Mucosa of descending colon (tissue), 3 donors: ENCODE data around the gene GASK1B. TPM values are rescaled to one million over a fixed set of nuclear protein-coding genes. Genes with fewer than 3 reads are reported as not detected.
A peak's percentile ranks its signal among the peaks of the same experiment; 100 is the strongest.

Source experiments
- ATAC-seq: fragments of 200-7000 bp; cut with Tn5 transposase; one replicate; pipeline ENCODE4 v1.9.1; 2020; ENCODE audit warnings: mild to moderate bottlenecking, moderate library complexity
- DNase-seq, 3 donors: peaks; one replicate each; pipeline ENCODE4 v3.0.0-alpha.2; 2020
- H3K36me3 ChIP-seq: fragments of 200-600 bp; one replicate; pipeline ENCODE4 v1.8.0; 2021; ENCODE audit warnings: low read depth, mild to moderate bottlenecking
- H3K4me1 ChIP-seq: fragments of 200-600 bp; one replicate; pipeline ENCODE4 v1.8.0; 2021; ENCODE audit warnings: low read depth, mild to moderate bottlenecking
- H3K4me3 ChIP-seq: fragments of 200-600 bp; one replicate; pipeline ENCODE4 v1.8.0; 2021; ENCODE audit warnings: mild to moderate bottlenecking
- H3K9me3 ChIP-seq: fragments of 200-600 bp; one replicate; pipeline ENCODE4 v1.8.0; 2021; ENCODE audit warnings: mild to moderate bottlenecking
- intact Hi-C, 2 donors: fragments of 100-400 bp; cut with DNase I in 1 of 2; cut with micrococcal nuclease in 1 of 2; formaldehyde crosslinking; loops; one replicate each; pipeline versions ENCODE4 v1.11.0 to v1.11.1; 2022; cut with DNase I, micrococcal nuclease
- long read RNA-seq, 2 donors: library from polyadenylated mRNA; unstranded; transcript quantifications; one replicate each; pipeline ENCODE4 v2.0.0, GENCODE V29; 2019 to 2021
- total RNA-seq, 3 donors: library from RNA; stranded (reverse); fragmentation: NEBNext Ultra II Directional in 2 of 3; extraction: Animal tissue kit (Norgen Biotek cat#: 25700) in 2 of 3; gene quantifications; one replicate each; pipeline versions ENCODE4 v1.2.1 to v1.2.4, GENCODE V29; 2021 to 2023
- TF ChIP-seq, protein P1 (sequence below): fragments of 200-600 bp; IDR thresholded peaks from one replicate; pipeline ENCODE4 v1.8.0; 2022; ENCODE audit warnings: antibody characterized with exemption, mild to moderate bottlenecking
- donor health status: DM: no; HTN: no; CAD: no; lungs with moderate emphysema.
- donor health status: DM: no; HTN: no; CAD: no.
- donor health status: DM: no; HTN: yes; CAD: no.

GASK1B gene
- total RNA-seq: 10 to 100 TPM; 10.3 to 21.6 (median 20.2) TPM
- long read RNA-seq, donor 1, full-length matches to known transcripts: 6 of 14 reads
- long read RNA-seq, donor 1, partial matches to known transcripts: 7 of 14 reads
- long read RNA-seq, donor 1, other reads (novel, unspliced or antisense): 1 of 14 reads
- long read RNA-seq, donor 2, full-length matches to known transcripts: 3 of 5 reads
- long read RNA-seq, donor 2, partial matches to known transcripts: 1 of 5 reads
- long read RNA-seq, donor 2, other reads (novel, unspliced or antisense): 1 of 5 reads

DNA sequence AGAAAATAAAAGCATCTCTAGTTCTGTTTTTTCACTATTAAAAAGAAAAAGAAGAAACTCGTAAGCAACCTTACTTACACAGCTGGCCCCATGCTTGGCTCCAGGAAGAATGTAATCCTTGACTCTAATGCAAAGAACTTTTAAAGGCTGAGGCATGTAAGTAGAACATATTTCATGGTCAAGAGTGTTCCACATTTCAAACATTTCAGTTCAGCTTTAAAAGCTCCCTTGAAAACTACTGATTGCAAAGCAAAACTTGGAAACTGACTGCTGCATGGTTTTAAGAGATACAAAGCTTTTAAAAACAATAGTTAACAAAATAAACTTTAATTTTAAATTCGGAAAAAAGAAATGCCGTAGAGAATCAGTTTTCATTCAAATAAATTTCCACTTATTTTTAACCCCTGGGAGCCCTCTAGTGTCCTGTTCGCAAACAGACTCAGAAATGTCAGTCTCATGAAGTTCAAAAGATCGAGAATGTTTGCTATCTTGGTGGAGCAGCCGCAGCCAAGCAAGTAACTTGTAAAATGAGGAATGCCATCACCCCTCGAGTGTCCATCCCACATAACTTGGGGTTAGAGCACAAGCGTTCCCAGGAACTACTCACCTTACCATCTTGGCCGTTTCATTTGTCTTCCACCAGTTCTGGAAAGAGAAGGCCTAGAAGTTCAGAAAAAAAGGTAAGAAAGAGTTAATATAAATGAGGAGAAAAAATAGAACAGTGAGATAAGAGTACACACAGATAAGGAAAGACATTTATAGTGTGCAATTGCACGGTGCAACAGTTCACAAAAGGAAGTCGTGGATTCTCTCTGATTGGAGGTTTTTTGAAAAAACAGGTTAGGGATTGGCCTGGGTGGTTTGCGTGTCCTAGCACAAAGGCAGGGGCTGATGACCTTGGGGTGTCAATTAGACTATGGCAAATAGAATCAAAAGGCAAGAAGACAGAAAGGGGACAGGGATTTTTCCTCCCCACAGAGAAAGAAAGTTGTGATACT lies at the start of gene GASK1B:
Gene GASK1B (minus strand): TSS at position 765 of the 998 bp plus-strand sequence. CDS start 1,650 bp downstream, outside the sequence.
- H3K4me1 ChIP-seq: peaks cover 13% of the 10 kb centered on the region
- ATAC-seq: peak; percentile 83
- no peak within 1 kb of the TSS for H3K4me3 ChIP-seq
- no peaks in the 10 kb centered on the region for H3K36me3 ChIP-seq
- no peaks in the 10 kb centered on the region for H3K9me3 ChIP-seq
- intact Hi-C loops: loop anchor here (2.0 to 5.0 kb wide), 2 partner anchors 180 kb away; no protein-coding TSS in a partner anchor
- peak in 2 of 3 donors; percentile 34 to 78 for DNase-seq
- TF ChIP-seq, protein P1, sequence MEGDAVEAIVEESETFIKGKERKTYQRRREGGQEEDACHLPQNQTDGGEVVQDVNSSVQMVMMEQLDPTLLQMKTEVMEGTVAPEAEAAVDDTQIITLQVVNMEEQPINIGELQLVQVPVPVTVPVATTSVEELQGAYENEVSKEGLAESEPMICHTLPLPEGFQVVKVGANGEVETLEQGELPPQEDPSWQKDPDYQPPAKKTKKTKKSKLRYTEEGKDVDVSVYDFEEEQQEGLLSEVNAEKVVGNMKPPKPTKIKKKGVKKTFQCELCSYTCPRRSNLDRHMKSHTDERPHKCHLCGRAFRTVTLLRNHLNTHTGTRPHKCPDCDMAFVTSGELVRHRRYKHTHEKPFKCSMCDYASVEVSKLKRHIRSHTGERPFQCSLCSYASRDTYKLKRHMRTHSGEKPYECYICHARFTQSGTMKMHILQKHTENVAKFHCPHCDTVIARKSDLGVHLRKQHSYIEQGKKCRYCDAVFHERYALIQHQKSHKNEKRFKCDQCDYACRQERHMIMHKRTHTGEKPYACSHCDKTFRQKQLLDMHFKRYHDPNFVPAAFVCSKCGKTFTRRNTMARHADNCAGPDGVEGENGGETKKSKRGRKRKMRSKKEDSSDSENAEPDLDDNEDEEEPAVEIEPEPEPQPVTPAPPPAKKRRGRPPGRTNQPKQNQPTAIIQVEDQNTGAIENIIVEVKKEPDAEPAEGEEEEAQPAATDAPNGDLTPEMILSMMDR: peak; percentile 39

DNA sequence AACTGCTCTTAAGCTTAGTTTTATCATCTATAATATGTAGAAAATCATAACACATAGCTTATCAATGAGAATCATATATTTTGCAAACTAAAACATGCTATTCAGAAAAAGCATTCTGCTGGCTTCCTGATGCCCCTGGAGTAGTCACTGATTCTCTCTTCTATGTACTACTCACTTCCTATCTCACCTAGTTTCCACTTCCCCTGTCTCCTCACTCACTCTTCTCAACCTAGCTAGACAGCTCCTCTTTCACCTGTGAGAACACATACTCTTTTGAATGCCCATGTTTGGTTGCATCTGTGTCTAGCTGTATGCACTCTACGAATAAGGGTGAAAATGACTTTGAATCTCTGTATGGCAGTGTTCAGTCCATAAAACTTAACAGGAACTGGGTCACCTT lies 46.8 kb upstream of the GASK1B start:
- TF ChIP-seq, protein P1: no peak
- no peaks in the 10 kb centered on the region for H3K9me3 ChIP-seq
- no peak for DNase-seq
- intact Hi-C loops: no loop called here
- no peak for ATAC-seq
- no peaks in the 10 kb centered on the region for H3K36me3 ChIP-seq
- no peak overlapping the region for H3K4me3 ChIP-seq
- no peaks in the 10 kb centered on the region for H3K4me1 ChIP-seq

DNA sequence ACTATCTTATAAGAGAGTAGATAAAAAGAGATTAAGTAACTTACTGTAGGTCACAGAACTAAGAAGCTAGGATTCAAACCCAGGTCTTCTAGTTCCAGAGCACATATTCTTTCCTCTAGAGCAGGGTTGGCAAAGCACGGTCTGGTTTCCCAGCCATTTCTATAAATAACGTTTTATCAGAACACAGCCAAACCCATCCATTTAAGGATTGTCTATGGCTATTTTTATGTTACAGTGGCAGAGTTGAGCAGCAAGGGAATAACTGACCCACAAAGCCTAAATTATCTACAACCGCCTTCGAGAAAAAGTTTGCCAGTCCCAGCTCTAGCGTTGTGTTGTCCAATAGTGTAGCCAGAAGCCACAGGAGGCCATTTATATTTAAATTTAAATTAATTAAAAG lies 44.9 kb upstream of the GASK1B start:
- intact Hi-C loops: no loop called here
- Histone ChIP-seq H3K4me1 (no peaks in the 10 kb centered on the region), H3K9me3 (no peaks in the 10 kb centered on the region), H3K36me3 (no peaks in the 10 kb centered on the region), H3K4me3 (no peak overlapping the region)
- ATAC-seq (no peak), DNase-seq (no peak)
- TF ChIP-seq, protein P1: no peak

DNA sequence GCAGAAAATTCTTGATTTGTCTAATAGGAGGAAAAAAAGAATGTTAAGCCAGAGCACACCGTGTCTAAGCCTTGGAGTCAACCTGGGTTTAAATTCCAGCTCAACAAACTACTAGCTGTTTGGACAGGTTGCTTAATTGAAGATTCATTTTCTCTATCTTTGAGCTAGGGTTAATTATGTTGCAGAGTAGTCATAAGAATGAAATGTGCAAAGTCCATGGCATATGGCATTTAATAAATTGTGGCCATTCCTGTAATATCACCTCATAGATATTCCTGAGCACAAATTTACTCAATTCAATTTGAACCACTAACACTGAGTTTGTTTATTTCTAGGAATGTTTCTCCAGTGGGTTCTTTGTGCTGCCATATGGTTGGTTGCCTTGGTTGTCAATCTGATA lies 42.0 kb upstream of the GASK1B start:
- intact Hi-C loops: no loop called here
- no peak overlapping the region for H3K4me3 ChIP-seq
- no peaks in the 10 kb centered on the region for H3K36me3 ChIP-seq
- no peak for DNase-seq
- no peaks in the 10 kb centered on the region for H3K9me3 ChIP-seq
- TF ChIP-seq, protein P1: no peak
- ATAC-seq: no peak
- H3K4me1 ChIP-seq: peaks cover 3% of the 10 kb centered on the region

DNA sequence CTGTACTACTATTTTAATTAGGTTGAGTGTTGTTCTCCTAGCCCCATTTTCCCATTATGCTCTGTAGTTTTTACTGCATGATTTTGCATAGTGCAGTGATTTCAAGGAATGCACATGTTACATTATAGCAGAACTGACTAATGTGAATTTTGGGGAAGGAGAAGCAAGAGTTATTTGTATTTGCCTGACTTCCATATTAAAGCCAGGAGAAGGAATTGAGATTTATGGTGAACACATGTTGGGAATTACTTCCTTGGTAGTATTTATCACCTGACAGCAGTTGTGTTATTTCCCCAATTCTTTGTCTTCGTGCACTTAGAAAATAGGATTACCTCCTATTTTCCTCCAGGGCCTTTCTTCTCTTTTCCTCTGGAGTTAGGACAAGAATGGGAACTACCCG lies 40.6 kb upstream of the GASK1B start:
- intact Hi-C loops: no loop called here
- Histone ChIP-seq H3K9me3 (no peaks in the 10 kb centered on the region), H3K36me3 (no peaks in the 10 kb centered on the region), H3K4me3 (no peak overlapping the region), H3K4me1 (peaks cover 3% of the 10 kb centered on the region)
- TF ChIP-seq, protein P1: no peak
- no peak for DNase-seq
- no peak for ATAC-seq
